IPS-18c (cell line): ENCODE results near the gene ATG7.

ENCODE experiments used
- H3K4me3 ChIP-seq: 2 replicates; pipeline ENCODE4 v1.7.0; 2013; ENCODE audit warnings: low read depth, mild to moderate bottlenecking, low read length, moderate library complexity; ENCODE audit not compliant: insufficient read depth
- H3K9me3 ChIP-seq: one replicate; pipeline ENCODE4 v1.6.1; 2013; ENCODE audit warnings: mild to moderate bottlenecking, low read length, moderate library complexity; ENCODE audit not compliant: control insufficient read depth, insufficient read depth

ATG7 gene

DNA sequence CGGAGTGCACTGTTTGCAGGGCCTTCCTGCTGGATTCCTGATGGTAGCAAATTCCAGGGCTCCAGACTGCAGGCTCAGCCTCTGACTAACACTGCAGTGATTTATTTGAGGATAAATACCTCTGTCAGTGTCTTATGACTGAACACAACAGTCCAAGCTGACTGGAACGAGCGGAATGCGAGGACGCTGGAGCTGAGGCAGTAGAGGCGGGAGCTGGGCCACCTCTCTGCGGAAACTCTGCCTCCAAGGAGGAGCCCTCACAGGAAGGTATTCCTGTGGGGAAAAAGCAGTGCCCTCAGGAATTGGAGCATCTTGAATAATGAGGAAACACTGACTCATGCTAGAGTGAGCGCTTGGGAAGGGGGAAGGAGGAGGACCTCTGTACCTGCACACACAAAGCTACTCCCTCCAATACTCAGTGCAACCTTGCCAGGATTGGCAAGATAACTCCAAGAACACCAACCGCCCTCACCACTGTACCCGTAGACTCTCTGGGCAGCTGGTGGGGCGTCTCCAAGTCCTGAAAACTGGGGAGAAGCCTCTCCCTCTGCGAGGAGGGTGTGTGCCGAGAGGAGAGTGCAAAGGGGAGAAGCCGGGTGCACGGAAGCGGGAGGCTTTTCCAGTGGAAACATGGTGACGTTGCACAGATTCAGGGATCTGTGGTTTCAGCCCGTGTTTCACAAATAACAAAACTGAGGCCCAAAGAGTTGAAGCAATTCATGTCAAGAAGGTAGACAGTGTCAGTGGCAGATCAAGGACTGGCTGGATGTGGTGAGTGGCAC, 328.5 kb downstream of the ATG7 start:
- no peaks in the 10 kb centered on the region for H3K9me3 ChIP-seq
- no peak overlapping the region for H3K4me3 ChIP-seq

DNA sequence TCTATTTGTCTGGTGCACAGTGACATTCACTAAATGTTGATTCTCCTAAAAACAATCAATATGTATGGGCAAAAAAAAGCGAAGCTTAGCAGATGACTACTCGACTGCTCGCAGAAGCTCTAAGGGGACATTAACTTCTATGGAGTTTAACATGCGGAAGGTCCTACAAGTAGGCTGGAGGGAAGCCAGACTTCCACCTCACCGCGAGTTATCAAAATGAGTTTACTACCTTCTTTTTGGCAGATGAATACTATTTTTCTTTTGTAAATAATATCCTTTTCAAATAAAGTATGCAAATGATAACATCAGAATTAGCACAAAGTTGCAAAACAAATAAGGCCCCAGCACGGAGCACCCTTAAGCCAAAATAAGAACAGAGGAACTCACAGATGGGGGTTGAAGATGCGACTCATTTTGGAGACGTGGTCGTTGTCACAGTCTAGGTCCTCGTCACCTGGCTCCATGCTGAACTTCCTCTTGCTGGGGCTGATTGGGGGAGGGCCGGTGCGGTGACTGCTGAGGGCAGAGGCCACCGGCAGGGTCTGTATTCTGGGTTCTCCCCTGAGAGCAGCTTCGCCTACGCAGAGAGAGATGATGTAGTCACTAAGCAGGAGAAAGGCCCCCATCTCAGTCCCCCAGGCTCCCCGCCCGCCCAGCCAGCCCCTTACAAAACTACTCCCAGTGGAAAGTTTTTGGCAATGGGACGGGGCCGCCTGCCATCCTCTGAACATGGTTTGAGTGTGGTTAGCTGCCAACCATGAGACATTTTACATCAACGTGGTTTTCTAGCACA, 329.4 kb downstream of the ATG7 start:
- H3K4me3 ChIP-seq, result no peak overlapping the region
- no peaks in the 10 kb centered on the region for H3K9me3 ChIP-seq

- Histone ChIP-seq H3K9me3 (no peaks in the 10 kb centered on the region), H3K4me3 (no peak overlapping the region)
These were observed 330.1 kb downstream of the ATG7 start for GRCh38 chr3:11602239-11602840.

DNA sequence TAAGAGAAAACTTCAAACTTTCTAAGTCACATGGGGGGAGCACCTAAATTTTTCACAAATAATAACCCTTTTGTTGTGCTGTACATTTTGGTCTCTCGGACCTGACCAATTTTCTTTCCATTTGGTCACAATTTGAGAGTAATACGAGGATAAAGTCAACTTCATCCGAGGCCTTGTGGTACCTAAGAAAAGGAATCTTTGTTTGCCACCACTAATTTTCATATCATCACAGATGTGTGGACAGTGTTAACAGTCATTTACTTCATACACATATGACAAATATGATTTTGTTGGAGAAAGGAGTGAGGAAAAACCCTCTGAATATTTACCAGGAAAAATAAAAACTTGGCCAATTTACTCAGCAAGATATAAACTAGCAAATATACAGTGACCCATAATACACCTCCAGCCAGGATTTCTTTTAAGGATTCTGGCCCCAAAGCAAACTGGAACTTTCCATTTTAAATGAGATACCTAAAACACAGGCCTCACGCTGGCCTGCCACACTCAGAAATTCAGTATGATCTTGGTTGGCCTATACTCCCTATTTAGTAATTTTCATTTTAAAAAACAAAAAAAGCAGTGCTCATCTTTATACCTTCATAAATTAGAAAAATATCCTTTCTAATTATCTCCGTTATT, 330.8 kb downstream of the ATG7 start:
- H3K9me3 ChIP-seq, result no peaks in the 10 kb centered on the region
- H3K4me3 ChIP-seq, result no peak overlapping the region

GRCh38 chr3:11603628-11604027, 331.4 kb downstream of the ATG7 start:
- Histone ChIP-seq H3K4me3 (no peak overlapping the region), H3K9me3 (no peaks in the 10 kb centered on the region)

DNA sequence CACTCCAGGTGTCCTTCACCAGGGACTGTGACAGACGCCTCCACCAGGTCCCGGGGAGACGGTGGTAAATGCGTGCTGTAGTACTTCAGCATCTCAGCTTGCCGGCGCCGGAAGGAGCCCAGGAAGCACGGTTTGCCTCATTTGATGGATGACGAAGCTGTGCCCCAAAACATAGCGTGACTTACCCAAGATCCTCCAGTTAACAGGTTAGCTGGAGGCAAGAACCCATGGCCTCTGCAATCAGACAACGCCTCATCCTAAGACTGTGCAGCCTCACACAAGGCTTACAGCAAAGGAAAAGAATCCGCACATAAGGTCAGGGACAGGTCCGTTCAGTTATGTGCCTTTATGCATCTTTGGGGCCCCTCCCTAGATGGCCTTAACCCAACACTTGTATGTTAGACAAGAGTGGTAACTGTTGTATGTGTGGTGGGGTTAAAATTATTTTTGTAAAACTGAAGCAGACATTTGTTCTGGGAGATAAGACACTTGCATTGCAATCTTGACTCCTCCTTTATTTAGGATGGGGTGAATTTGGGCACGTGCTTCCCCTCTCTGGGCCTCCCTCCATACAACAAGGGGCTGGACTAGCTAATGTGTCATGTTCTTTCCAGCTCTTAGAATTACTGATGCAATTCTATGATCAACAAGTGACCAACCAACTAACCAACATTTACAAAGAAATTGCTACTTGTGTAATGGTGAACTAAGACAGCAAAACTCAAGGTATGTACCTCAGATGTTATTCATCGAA, 332.1 kb downstream of the ATG7 start:
- no peak overlapping the region for H3K4me3 ChIP-seq

GRCh38 chr3:11605398-11605797, 333.2 kb downstream of the ATG7 start:
- Histone ChIP-seq H3K4me3 (no peak overlapping the region), H3K9me3 (no peaks in the 10 kb centered on the region)

More for the DNA sequence above, 332.1 kb downstream of the ATG7 start:
- H3K9me3 ChIP-seq, result no peaks in the 10 kb centered on the region

GRCh38 chr3:11606090-11606784, 334.0 kb downstream of the ATG7 start:
- no peaks in the 10 kb centered on the region for H3K9me3 ChIP-seq

GRCh38 chr3:11606865-11607440, 334.8 kb downstream of the ATG7 start:
- H3K4me3 ChIP-seq, result no peak overlapping the region
- no peaks in the 10 kb centered on the region for H3K9me3 ChIP-seq

More at GRCh38 chr3:11606090-11606784, 334.0 kb downstream of the ATG7 start:
- no peak overlapping the region for H3K4me3 ChIP-seq
